GM12878 (cell line): ENCODE data around the gene CRELD2. TPM values are rescaled to one million over a fixed set of nuclear protein-coding genes. Genes with fewer than 3 reads are reported as not detected.
A peak's percentile ranks its signal among the peaks of the same experiment; 100 is the strongest.

ENCODE experiments used
- ATF7 ChIP-seq: fragments of 450-650 bp; IDR thresholded peaks from 2 replicates; pipeline ENCODE4 v1.6.1; 2016; ENCODE audit warnings: low read depth, mild to moderate bottlenecking
- CHD1 ChIP-seq: IDR thresholded peaks from 2 replicates; pipeline ENCODE4 v1.6.1; 2012; ENCODE audit warnings: low read depth, low read length, improper control_type of control experiment
- CHD4 ChIP-seq: fragments of 200-600 bp; sonication (generic); IDR thresholded peaks from 2 replicates; pipeline ENCODE4 v1.6.1; 2016; ENCODE audit warnings: mild to moderate bottlenecking
- EGR1 ChIP-seq, 2 experiments: IDR thresholded peaks; 1 replicate in 1 of 2; 2 replicates in 1 of 2; pipeline ENCODE4 v1.6.1; 2011 to 2012; ENCODE audit warnings: low read depth in 2 of 2, low read length in 2 of 2, borderline replicate concordance in 1 of 2, mild to moderate bottlenecking in 1 of 2, moderate library complexity in 1 of 2
- ETV6 ChIP-seq, 2 experiments: fragments of 450-650 bp in 1 of 2; IDR thresholded peaks in 1 of 2; conservative IDR thresholded peaks in 1 of 2; 2 replicates each; pipeline ENCODE4 v1.6.1; 2014; ENCODE audit warnings: antibody characterized with exemption in 1 of 2, borderline replicate concordance in 1 of 2, low read depth in 1 of 2, mild to moderate bottlenecking in 1 of 2, moderate library complexity in 1 of 2
- FOS ChIP-seq: IDR thresholded peaks from 3 replicates; pipeline ENCODE4 v1.6.1; 2011; ENCODE audit warnings: borderline replicate concordance; ENCODE audit not compliant: insufficient read length; ENCODE audit errors: extremely low read depth
- HDAC6 ChIP-seq: fragments of 200-600 bp; sonication (generic); IDR thresholded peaks from one replicate; pipeline ENCODE4 v1.8.0; 2017; ENCODE audit warnings: antibody characterized with exemption; ENCODE audit not compliant: unreplicated experiment
- IRF4 ChIP-seq: IDR thresholded peaks from 2 replicates; pipeline ENCODE4 v1.6.1; 2011; ENCODE audit warnings: low read depth, low read length
- KDM1A ChIP-seq: fragments of 200-600 bp; sonication (generic); IDR thresholded peaks from 2 replicates; pipeline ENCODE4 v1.6.1; 2016; ENCODE audit warnings: borderline replicate concordance
- NR2C1 ChIP-seq: fragments of 450-650 bp; IDR thresholded peaks from 2 replicates; pipeline ENCODE4 v1.6.1; 2017; ENCODE audit warnings: antibody characterized with exemption, mild to moderate bottlenecking, moderate library complexity
- TAF1 ChIP-seq: IDR thresholded peaks from 2 replicates; pipeline ENCODE4 v1.6.1; 2011; ENCODE audit warnings: mild to moderate bottlenecking, low read depth, low read length, borderline replicate concordance
- ZNF207 ChIP-seq: fragments of 450-650 bp; IDR thresholded peaks from 2 replicates; pipeline ENCODE4 v1.6.1; 2014; ENCODE audit warnings: antibody characterized with exemption, mild to moderate bottlenecking, borderline replicate concordance
- polyA plus RNA-seq, 11 experiments: library from polyadenylated mRNA; depleted of rRNA in 4 of 11; unstranded in 6 of 11; stranded (reverse) in 5 of 11; fragments of >200 nt; fragmentation: Nextera tagmentation in 4 of 11; fragmentation: Illumina TruSeq in 1 of 11; extraction: Ambion mirVana in 4 of 11; extraction: Trizol in 1 of 11; gene quantifications; 1 replicate in 1 of 11; 2 replicates in 10 of 11; pipeline versions ENCODE4 v1.2.1 to v1.2.3, GENCODE V29; 2011 to 2016; ENCODE audit warnings: inconsistent platforms in 2 of 11, missing spikeins in 2 of 11, low read depth in 1 of 11
- total RNA-seq, 4 experiments: library from RNA; depleted of rRNA in 3 of 4; stranded (reverse); fragments of >200 nt in 3 of 4; fragmentation: Illumina TruSeq in 1 of 4; extraction: Trizol in 1 of 4; gene quantifications; 2 replicates each; pipeline versions ENCODE4 v1.2.1 to v1.2.3, GENCODE V29; 2013 to 2021
- TF ChIP-seq, protein P1 (sequence below): IDR thresholded peaks from 2 replicates; pipeline ENCODE4 v1.6.1; 2012; ENCODE audit warnings: improper control_type of control experiment, low read depth, low read length; ENCODE audit not compliant: insufficient replicate concordance
- TF ChIP-seq, protein P2 (sequence below): fragments of 450-650 bp; IDR thresholded peaks from 2 replicates; pipeline ENCODE4 v1.6.1; 2017; ENCODE audit warnings: low read depth, mild to moderate bottlenecking, moderate library complexity
- TF ChIP-seq, protein P3 (sequence below): fragments of 450-650 bp; formaldehyde crosslinking; IDR thresholded peaks from 2 replicates; pipeline ENCODE4 v1.5.0; 2022; ENCODE audit warnings: mild to moderate bottlenecking, missing genetic modification characterization
- TF ChIP-seq, protein P4 (sequence below): IDR thresholded peaks from 2 replicates; pipeline ENCODE4 v1.6.1; 2012; ENCODE audit warnings: low read depth, low read length, improper control_type of control experiment

CRELD2 gene
- total and polyA plus RNA-seq, 10 of the 15 experiments (the other 5 are each of a cell fraction or from before 2014, with no cell fraction given) = 9.4 to 111 (median 25.9) TPM

DNA sequence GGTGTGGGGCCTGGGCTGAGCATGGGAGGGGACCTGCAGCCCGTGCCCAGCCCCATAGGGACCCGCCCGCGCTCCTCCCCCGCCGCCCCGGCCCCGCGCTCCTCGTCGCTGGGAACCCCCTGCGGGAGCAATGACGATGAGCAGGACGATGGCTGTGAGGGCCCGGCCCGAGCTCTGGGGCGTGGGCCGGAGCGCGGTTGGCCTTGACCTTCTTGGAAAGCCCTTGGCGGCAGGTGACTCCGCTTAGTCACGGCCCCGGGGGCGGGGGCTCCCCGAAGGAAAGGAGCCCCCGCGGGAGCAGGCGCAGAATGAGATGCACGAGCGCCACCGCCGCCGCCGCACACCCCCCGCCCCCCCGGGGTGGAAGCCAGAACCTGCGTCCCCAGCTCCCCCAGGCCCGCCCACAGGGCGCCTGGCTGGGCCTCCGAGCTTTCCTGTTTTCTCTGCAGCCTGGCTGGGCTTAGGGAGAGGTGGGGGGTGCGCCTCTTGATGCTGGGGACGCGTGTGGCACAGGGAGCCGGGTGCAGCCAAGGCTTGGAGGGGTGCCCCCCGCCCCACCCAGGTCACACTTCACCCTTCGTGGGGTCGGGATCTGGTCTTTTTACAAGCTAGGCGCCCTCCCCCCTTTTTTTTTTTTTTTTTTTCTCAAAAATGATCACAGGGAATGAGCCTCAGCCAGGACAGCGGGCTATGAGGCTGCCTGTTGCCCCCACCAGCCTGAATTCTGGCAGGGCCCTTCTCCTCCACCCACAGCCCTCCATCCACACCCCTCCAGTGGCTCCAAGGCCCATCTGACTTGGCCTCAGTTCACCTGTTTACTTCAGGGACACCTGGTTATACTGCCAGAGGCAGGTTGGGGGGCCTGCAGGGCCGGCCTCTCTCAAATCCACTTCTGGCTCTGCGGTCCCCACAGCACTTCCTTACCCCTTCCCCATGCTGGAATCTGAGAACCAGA lies 17.9 kb downstream of the CRELD2 start (continued):
- TF ChIP-seq, protein P1, sequence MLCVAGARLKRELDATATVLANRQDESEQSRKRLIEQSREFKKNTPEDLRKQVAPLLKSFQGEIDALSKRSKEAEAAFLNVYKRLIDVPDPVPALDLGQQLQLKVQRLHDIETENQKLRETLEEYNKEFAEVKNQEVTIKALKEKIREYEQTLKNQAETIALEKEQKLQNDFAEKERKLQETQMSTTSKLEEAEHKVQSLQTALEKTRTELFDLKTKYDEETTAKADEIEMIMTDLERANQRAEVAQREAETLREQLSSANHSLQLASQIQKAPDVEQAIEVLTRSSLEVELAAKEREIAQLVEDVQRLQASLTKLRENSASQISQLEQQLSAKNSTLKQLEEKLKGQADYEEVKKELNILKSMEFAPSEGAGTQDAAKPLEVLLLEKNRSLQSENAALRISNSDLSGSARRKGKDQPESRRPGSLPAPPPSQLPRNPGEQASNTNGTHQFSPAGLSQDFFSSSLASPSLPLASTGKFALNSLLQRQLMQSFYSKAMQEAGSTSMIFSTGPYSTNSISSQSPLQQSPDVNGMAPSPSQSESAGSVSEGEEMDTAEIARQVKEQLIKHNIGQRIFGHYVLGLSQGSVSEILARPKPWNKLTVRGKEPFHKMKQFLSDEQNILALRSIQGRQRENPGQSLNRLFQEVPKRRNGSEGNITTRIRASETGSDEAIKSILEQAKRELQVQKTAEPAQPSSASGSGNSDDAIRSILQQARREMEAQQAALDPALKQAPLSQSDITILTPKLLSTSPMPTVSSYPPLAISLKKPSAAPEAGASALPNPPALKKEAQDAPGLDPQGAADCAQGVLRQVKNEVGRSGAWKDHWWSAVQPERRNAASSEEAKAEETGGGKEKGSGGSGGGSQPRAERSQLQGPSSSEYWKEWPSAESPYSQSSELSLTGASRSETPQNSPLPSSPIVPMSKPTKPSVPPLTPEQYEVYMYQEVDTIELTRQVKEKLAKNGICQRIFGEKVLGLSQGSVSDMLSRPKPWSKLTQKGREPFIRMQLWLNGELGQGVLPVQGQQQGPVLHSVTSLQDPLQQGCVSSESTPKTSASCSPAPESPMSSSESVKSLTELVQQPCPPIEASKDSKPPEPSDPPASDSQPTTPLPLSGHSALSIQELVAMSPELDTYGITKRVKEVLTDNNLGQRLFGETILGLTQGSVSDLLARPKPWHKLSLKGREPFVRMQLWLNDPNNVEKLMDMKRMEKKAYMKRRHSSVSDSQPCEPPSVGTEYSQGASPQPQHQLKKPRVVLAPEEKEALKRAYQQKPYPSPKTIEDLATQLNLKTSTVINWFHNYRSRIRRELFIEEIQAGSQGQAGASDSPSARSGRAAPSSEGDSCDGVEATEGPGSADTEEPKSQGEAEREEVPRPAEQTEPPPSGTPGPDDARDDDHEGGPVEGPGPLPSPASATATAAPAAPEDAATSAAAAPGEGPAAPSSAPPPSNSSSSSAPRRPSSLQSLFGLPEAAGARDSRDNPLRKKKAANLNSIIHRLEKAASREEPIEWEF = no peak
- TF ChIP-seq EGR1 (IDR thresholded peaks at IDR 0.05; ENCODE audit: borderline replicate concordance in 1 of 2, low read depth in 2 of 2, low read length in 2 of 2) = peak in 1 of 2 experiments; percentile 91; a peak in 2 of 3 replicates
- TF ChIP-seq HDAC6 = no peak
- TF ChIP-seq FOS = no peak
- peak; percentile 26; the same call in 1 of the 2 replicates for TF ChIP-seq NR2C1
- no peak for TF ChIP-seq ZNF207
- no peak for TF ChIP-seq KDM1A
- peak; percentile 22; the same call in 1 of the 2 replicates for TF ChIP-seq TAF1
- no peak for TF ChIP-seq CHD4
- no peak for TF ChIP-seq IRF4
- TF ChIP-seq CHD1 = no peak
- TF ChIP-seq ETV6 (conservative IDR thresholded peaks at IDR 0.05 in 1 of 2, IDR thresholded peaks at IDR 0.05 in 1 of 2; ENCODE audit: borderline replicate concordance in 1 of 2, low read depth in 1 of 2) = no peak
- TF ChIP-seq, protein P2, sequence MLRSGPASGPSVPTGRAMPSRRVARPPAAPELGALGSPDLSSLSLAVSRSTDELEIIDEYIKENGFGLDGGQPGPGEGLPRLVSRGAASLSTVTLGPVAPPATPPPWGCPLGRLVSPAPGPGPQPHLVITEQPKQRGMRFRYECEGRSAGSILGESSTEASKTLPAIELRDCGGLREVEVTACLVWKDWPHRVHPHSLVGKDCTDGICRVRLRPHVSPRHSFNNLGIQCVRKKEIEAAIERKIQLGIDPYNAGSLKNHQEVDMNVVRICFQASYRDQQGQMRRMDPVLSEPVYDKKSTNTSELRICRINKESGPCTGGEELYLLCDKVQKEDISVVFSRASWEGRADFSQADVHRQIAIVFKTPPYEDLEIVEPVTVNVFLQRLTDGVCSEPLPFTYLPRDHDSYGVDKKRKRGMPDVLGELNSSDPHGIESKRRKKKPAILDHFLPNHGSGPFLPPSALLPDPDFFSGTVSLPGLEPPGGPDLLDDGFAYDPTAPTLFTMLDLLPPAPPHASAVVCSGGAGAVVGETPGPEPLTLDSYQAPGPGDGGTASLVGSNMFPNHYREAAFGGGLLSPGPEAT = peak; percentile 80; the same call in 1 of the 2 replicates
- TF ChIP-seq ATF7 = peak; percentile 69
- TF ChIP-seq, protein P3, sequence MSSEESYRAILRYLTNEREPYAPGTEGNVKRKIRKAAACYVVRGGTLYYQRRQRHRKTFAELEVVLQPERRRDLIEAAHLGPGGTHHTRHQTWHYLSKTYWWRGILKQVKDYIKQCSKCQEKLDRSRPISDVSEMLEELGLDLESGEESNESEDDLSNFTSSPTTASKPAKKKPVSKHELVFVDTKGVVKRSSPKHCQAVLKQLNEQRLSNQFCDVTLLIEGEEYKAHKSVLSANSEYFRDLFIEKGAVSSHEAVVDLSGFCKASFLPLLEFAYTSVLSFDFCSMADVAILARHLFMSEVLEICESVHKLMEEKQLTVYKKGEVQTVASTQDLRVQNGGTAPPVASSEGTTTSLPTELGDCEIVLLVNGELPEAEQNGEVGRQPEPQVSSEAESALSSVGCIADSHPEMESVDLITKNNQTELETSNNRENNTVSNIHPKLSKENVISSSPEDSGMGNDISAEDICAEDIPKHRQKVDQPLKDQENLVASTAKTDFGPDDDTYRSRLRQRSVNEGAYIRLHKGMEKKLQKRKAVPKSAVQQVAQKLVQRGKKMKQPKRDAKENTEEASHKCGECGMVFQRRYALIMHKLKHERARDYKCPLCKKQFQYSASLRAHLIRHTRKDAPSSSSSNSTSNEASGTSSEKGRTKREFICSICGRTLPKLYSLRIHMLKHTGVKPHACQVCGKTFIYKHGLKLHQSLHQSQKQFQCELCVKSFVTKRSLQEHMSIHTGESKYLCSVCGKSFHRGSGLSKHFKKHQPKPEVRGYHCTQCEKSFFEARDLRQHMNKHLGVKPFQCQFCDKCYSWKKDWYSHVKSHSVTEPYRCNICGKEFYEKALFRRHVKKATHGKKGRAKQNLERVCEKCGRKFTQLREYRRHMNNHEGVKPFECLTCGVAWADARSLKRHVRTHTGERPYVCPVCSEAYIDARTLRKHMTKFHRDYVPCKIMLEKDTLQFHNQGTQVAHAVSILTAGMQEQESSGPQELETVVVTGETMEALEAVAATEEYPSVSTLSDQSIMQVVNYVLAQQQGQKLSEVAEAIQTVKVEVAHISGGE (CRISPR knock-in tag) = no peak
- TF ChIP-seq, protein P4, sequence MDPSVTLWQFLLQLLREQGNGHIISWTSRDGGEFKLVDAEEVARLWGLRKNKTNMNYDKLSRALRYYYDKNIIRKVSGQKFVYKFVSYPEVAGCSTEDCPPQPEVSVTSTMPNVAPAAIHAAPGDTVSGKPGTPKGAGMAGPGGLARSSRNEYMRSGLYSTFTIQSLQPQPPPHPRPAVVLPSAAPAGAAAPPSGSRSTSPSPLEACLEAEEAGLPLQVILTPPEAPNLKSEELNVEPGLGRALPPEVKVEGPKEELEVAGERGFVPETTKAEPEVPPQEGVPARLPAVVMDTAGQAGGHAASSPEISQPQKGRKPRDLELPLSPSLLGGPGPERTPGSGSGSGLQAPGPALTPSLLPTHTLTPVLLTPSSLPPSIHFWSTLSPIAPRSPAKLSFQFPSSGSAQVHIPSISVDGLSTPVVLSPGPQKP = 0 out of 2 replicates have a peak, but pooled peaks have one; percentile 13
